AG09309 (cell line): Measurements from ENCODE around the gene CNNM3.

Source experiments
- DNase-seq: peaks from one replicate; pipeline ENCODE4 v3.0.0-alpha.2; 2010; ENCODE audit warnings: low read depth
- H3K4me3 ChIP-seq: 2 replicates; pipeline ENCODE4 v1.5.1; 2011; ENCODE audit warnings: mild to moderate bottlenecking, low read depth, low read length, moderate library complexity; ENCODE audit not compliant: control insufficient read depth
- TF ChIP-seq, protein P1 (sequence below): IDR thresholded peaks from 2 replicates; pipeline ENCODE4 v1.5.1; 2011; ENCODE audit warnings: mild to moderate bottlenecking, low read depth, low read length, inconsistent platforms; ENCODE audit not compliant: insufficient read depth, control insufficient read depth; ENCODE audit errors: missing control alignments

CNNM3 gene

DNA sequence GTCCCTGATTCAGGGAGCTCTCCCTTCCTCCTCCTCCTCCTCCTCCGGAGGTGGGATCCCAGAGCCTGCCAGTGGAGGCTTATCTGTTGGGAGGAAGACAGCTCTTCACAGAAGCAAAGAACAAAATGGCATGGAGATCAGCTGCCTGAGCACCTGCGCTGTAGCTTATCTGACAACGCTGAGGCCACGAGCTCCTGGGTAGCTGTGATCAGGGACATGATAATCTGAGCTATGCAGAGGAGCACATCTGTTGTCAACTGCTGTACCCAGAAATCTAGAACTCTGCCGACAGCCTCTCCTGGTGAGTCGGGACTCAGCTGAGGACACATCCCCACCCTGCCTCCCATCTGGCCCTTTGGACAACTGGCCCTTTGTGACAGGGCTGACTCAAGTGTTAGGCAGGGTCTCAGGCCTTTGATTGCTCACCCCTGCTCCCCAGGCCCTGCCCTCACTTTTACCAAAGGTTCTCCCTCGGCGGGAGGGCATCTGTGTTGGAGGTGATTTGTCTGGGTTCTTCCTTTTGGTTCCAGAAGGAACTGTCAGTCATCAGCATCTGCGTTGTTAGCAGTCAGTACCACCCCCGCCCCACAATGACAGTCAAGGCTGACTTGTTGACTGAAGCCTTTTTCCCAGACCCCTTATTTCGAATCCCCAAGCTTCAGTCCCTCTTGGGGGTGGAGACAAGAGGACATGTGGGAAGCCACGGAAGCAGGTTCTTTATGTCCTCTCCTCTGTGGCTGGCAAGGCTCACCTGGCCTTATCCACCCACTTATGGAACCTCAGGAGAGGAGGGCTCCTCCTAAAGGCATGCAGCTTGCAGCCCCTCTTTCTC, 5.9 kb upstream of the CNNM3 start:
- DNase-seq: no peak
- TF ChIP-seq, protein P1, sequence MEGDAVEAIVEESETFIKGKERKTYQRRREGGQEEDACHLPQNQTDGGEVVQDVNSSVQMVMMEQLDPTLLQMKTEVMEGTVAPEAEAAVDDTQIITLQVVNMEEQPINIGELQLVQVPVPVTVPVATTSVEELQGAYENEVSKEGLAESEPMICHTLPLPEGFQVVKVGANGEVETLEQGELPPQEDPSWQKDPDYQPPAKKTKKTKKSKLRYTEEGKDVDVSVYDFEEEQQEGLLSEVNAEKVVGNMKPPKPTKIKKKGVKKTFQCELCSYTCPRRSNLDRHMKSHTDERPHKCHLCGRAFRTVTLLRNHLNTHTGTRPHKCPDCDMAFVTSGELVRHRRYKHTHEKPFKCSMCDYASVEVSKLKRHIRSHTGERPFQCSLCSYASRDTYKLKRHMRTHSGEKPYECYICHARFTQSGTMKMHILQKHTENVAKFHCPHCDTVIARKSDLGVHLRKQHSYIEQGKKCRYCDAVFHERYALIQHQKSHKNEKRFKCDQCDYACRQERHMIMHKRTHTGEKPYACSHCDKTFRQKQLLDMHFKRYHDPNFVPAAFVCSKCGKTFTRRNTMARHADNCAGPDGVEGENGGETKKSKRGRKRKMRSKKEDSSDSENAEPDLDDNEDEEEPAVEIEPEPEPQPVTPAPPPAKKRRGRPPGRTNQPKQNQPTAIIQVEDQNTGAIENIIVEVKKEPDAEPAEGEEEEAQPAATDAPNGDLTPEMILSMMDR: no peak
- H3K4me3 ChIP-seq: no peak overlapping the region

GRCh38 chr2:96810783-96811192, 5.3 kb upstream of the CNNM3 start:
- no peak for DNase-seq
- TF ChIP-seq, protein P1: no peak
- no peak overlapping the region for H3K4me3 ChIP-seq

- no peak for DNase-seq
- TF ChIP-seq, protein P1: no peak
- H3K4me3 ChIP-seq: no peak overlapping the region
Measured at GRCh38 chr2:96811917-96812316, 4.2 kb upstream of the CNNM3 start.

GRCh38 chr2:96813656-96814055, 2.4 kb upstream of the CNNM3 start:
- no peak overlapping the region for H3K4me3 ChIP-seq
- TF ChIP-seq, protein P1: no peak
- DNase-seq: no peak

DNA sequence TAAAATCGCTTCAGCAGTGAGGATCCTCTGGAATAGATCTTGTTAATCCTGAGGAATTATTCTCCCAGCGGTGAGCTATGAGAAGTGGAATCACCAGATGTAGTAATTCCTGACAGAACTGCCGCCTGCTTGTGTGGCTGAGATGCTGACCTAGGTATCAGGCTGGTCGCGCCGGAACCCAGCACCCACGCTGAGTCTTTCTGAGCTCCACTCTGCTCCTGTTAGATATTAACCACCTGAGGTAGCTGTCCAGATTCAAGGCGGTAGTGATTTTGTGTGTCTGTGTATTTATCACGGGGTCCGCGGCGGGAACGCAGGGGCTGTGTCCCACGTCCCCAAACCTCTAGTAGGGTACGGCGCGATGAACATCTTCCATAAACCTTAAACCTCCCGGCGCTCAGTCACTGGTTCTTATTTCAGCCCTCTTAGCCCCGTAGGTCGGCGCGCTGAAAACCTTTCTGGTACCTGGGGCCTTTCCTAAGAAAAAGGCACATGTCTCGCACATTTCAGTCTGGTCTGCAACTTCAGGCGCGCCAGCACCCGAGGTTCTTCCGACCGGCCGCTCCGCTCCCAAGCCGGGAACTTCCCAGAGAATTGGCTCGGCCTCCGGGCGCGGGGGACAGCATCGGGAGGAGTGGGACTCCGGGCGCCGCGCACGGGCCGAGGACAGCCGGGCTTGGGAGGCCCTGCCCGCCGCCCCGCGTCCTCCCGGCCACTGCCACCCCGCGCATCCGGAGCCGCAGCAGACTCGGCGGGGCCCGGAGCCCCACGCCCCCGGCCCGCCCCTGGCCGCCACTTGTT, 542 bp upstream of the CNNM3 start:
- TF ChIP-seq, protein P1: no peak
- H3K4me3 ChIP-seq: peak overlapping the region; percentile 56
- peak; percentile 16 for DNase-seq

DNA sequence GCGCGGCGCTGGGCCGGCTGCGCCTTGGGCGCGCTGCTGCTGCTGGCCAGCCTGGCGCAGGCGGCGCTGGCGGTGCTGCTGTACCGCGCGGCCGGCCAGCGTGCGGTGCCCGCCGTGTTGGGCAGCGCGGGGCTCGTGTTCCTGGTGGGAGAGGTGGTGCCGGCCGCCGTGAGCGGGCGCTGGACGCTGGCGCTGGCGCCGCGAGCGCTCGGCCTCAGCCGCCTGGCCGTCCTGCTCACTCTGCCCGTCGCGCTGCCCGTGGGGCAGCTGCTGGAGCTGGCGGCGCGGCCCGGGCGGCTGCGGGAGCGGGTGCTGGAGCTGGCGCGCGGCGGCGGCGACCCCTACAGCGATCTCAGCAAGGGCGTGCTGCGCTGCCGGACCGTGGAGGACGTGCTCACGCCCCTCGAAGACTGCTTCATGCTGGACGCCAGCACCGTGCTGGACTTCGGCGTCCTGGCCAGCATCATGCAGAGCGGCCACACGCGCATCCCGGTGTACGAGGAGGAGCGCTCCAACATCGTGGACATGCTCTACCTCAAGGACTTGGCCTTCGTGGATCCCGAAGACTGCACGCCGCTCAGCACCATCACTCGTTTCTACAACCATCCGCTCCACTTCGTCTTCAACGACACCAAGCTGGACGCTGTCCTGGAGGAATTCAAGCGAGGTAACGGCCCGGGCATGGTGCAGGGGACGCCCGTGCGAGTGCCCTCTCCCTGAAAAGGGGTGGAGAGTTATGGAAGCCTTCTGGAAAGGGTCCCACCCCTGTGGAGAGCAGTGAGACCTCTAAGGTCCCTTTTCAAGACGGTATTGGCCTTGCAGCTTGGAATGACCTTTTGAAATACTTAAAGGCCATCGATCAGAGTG, 1.0 kb downstream of the CNNM3 start:
- DNase-seq: peak; percentile 11
- H3K4me3 ChIP-seq: peak overlapping the region; percentile 46
- TF ChIP-seq, protein P1: no peak
